IMR-90 (cell line): ENCODE data around the gene KRTAP12-4. TPM values are rescaled to one million over a fixed set of nuclear protein-coding genes. Genes with fewer than 3 reads are reported as not detected.

Experiments
- ATAC-seq: fragments of 200-7000 bp; cut with Tn5 transposase; 2 replicates; pipeline ENCODE4 v1.9.1; 2020; ENCODE audit warnings: low read depth, mild to moderate bottlenecking, moderate library complexity
- BruUV-seq: library from RNA; stranded (reverse); fragments of 400-500 nt; replicated peaks from 2 replicates; lab custom pipeline; 2021; lab: Mats Ljungman, UMichigan
- CTCF ChIA-PET: fragments of 300-600 bp; formaldehyde crosslinking; extraction: SDS; loops from one replicate; lab custom pipeline; 2021; ENCODE audit warnings: antibody characterized with exemption; lab: Yijun Ruan, JAX
- POLR2A ChIA-PET: fragments of 300-600 bp; sonication (Branson Sonifier 250); formaldehyde crosslinking; loops from one replicate; lab custom pipeline; 2022; ENCODE audit warnings: antibody characterized with exemption; ENCODE audit not compliant: unreplicated experiment; lab: Charles Lee
- DNase-seq: peaks from one replicate; pipeline ENCODE4 v3.0.0; 2013
- H2AFZ ChIP-seq: replicated peaks from 2 replicates; pipeline ENCODE3; 2013; ENCODE audit warnings: low read length, mild to moderate bottlenecking; ENCODE audit not compliant: poor library complexity
- H2AK5ac ChIP-seq: 2 replicates; pipeline ENCODE4 v1.6.1; 2013; ENCODE audit warnings: low read depth, low read length, inconsistent platforms
- H2AK9ac ChIP-seq: replicated peaks from 2 replicates; pipeline ENCODE3; 2013; ENCODE audit warnings: mild to moderate bottlenecking, low read depth, low read length, moderate library complexity; ENCODE audit not compliant: poor library complexity
- H2BK120ac ChIP-seq: 2 replicates; pipeline ENCODE4 v1.6.1; 2013; ENCODE audit warnings: low read depth, low read length, inconsistent platforms
- H2BK15ac ChIP-seq: 3 replicates; pipeline ENCODE4 v1.6.1; 2013; ENCODE audit warnings: low read depth, low read length, inconsistent platforms
- H2BK20ac ChIP-seq: 2 replicates; pipeline ENCODE4 v1.6.1; 2013; ENCODE audit warnings: low read depth, mild to moderate bottlenecking, inconsistent platforms, low read length, moderate library complexity
- H2BK5ac ChIP-seq: 2 replicates; pipeline ENCODE4 v1.6.1; 2013; ENCODE audit warnings: mild to moderate bottlenecking, low read depth, low read length, inconsistent platforms; ENCODE audit not compliant: poor library complexity, severe bottlenecking
- H3K14ac ChIP-seq: replicated peaks from 2 replicates; pipeline ENCODE4 v1.6.1; 2013; ENCODE audit warnings: low read depth, low read length, inconsistent platforms
- H3K18ac ChIP-seq: 2 replicates; pipeline ENCODE4 v1.6.1; 2013; ENCODE audit warnings: low read depth, low read length, control low read depth
- H3K23ac ChIP-seq: 2 replicates; pipeline ENCODE4 v1.6.1; 2013; ENCODE audit warnings: low read depth, low read length, inconsistent platforms
- H3K27ac ChIP-seq: 2 replicates; pipeline ENCODE4 v1.5.1; 2013; ENCODE audit warnings: mild to moderate bottlenecking, control low read depth, low read length; ENCODE audit not compliant: insufficient read depth
- H3K27me3 ChIP-seq: 2 replicates; pipeline ENCODE4 v1.6.1; 2013; ENCODE audit warnings: low read length; ENCODE audit not compliant: control insufficient read depth, insufficient read depth
- H3K36me3 ChIP-seq: 2 replicates; pipeline ENCODE4 v1.6.1; 2013; ENCODE audit warnings: low read length, mixed read lengths; ENCODE audit not compliant: control insufficient read depth, insufficient read depth
- H3K4ac ChIP-seq: 2 replicates; pipeline ENCODE4 v1.6.1; 2013; ENCODE audit warnings: low read depth, low read length, inconsistent platforms
- H3K4me1 ChIP-seq: 2 replicates; pipeline ENCODE4 v1.6.1; 2013; ENCODE audit warnings: low read length, mixed read lengths; ENCODE audit not compliant: control insufficient read depth, insufficient read depth
- H3K4me2 ChIP-seq: 2 replicates; pipeline ENCODE4 v1.6.1; 2013; ENCODE audit warnings: low read depth, mild to moderate bottlenecking, control low read depth, low read length, moderate library complexity
- H3K4me3 ChIP-seq: 2 replicates; pipeline ENCODE4 v1.5.1; 2013; ENCODE audit warnings: low read depth, mild to moderate bottlenecking, control low read depth, low read length, moderate library complexity; ENCODE audit not compliant: insufficient read depth
- H3K56ac ChIP-seq: 2 replicates; pipeline ENCODE4 v1.6.1; 2013; ENCODE audit warnings: low read length, inconsistent platforms; ENCODE audit not compliant: insufficient read depth; ENCODE audit errors: extremely low read depth
- H3K79me1 ChIP-seq, 2 experiments: 2 replicates each; pipeline ENCODE4 v1.6.1; 2013; ENCODE audit warnings: low read length in 2 of 2, inconsistent platforms in 1 of 2, low read depth in 1 of 2
- H3K9ac ChIP-seq: 2 replicates; pipeline ENCODE4 v1.6.1; 2013; ENCODE audit warnings: low read depth, low read length, control low read depth
- H3K9me1 ChIP-seq: 2 replicates; pipeline ENCODE4 v1.6.1; 2013; ENCODE audit warnings: low read length, inconsistent platforms; ENCODE audit not compliant: insufficient read depth
- H3K9me3 ChIP-seq: 2 replicates; pipeline ENCODE4 v1.6.1; 2013; ENCODE audit warnings: low read length; ENCODE audit not compliant: control insufficient read depth, insufficient read depth
- H4K20me1 ChIP-seq: 2 replicates; pipeline ENCODE4 v1.6.1; 2013; ENCODE audit warnings: low read length, inconsistent platforms; ENCODE audit not compliant: insufficient read depth
- H4K5ac ChIP-seq: 2 replicates; pipeline ENCODE4 v1.6.1; 2013; ENCODE audit warnings: mild to moderate bottlenecking, low read depth, low read length, control low read depth
- H4K8ac ChIP-seq, 2 experiments: 2 replicates each; pipeline ENCODE4 v1.6.1; 2013; ENCODE audit warnings: low read depth in 2 of 2, low read length in 2 of 2, control low read depth in 1 of 2, inconsistent platforms in 1 of 2
- H4K91ac ChIP-seq: 2 replicates; pipeline ENCODE4 v1.6.1; 2013; ENCODE audit warnings: low read depth, low read length, inconsistent platforms; ENCODE audit not compliant: insufficient read depth
- BHLHE40 ChIP-seq: fragments of 150-350 bp; IDR thresholded peaks from 2 replicates; pipeline ENCODE4 v1.6.1; 2016; ENCODE audit warnings: mild to moderate bottlenecking, low read depth, low read length
- WGBS, 2 experiments: methylation state at CpG; one replicate each; pipeline versions ENCODE4 v1.1.5 to v1.1.7; 2013; ENCODE audit warnings: missing lambda C conversion rate in 2 of 2; ENCODE audit not compliant: insufficient read length in 1 of 2; ENCODE audit errors: extremely low coverage in 2 of 2; 5-methylcytosine and 5-hydroxymethylcytosine counted together
- dilution Hi-C: fragments of 300-500 bp; cut with HindIII; formaldehyde crosslinking; loops from one replicate; pipeline ENCODE4 v1.14.3; 2018; ENCODE audit warnings: low sequenced_read_pairs; ENCODE audit not compliant: unreplicated experiment
- in situ Hi-C: fragments of 300-500 bp; cut with MboI; formaldehyde crosslinking; loops from 3 replicates; pipeline ENCODE4 v1.14.3; 2019; ENCODE audit warnings: low sequenced_read_pairs, inconsistent platforms, mixed read lengths
- intact Hi-C: fragments of 100-400 bp; cut with micrococcal nuclease; formaldehyde crosslinking; loops from 2 replicates; pipeline ENCODE4 v1.10.0; 2022
- polyA plus RNA-seq, 3 experiments: library from polyadenylated mRNA; depleted of rRNA; stranded (reverse); fragments of >200 nt; gene quantifications; 2 replicates each; pipeline ENCODE4 v1.2.3, GENCODE V29; 2012; ENCODE audit warnings: low replicate concordance in 1 of 3
- total RNA-seq: library from RNA; depleted of rRNA; stranded (reverse); fragments of >200 nt; gene quantifications from 2 replicates; pipeline ENCODE4 v1.2.3, GENCODE V29; 2012

Gene KRTAP12-4
- total and polyA plus RNA-seq, 2 of the 4 experiments (the other 2 are of a cell fraction) = not detected

- no peak overlapping the region for H2BK120ac ChIP-seq
- no peaks in the 10 kb centered on the region for H3K4me1 ChIP-seq
- no peak overlapping the region for H4K91ac ChIP-seq
- no peak overlapping the region for H3K18ac ChIP-seq
- dilution Hi-C loops (no loop called here), in situ Hi-C loops (no loop called here), intact Hi-C loops (no loop called here)
- no peak overlapping the region for H2BK15ac ChIP-seq
- 43% methylated on average over 2 of the region's 10 CpGs; no CpG with 5 or more reads in 1 of the 2 experiments for WGBS, 2 experiments
- no peak overlapping the region for H3K23ac ChIP-seq
- POLR2A ChIA-PET = no interaction called here
- DNase-seq (no peak), ATAC-seq (no peak)
- H2AK5ac ChIP-seq = no peak overlapping the region
- H3K56ac ChIP-seq = no peak overlapping the region
- H3K27me3 ChIP-seq = peaks cover 2% of the 10 kb centered on the region; the same call in 1 of the 2 replicates
- no peak overlapping the region for H2AK9ac ChIP-seq
- no TSS peak for BruUV-seq
- no peaks in the 10 kb centered on the region for H3K9me1 ChIP-seq
- H4K20me1 ChIP-seq = no peaks in the 10 kb centered on the region
- no peaks in the 10 kb centered on the region for H3K79me1 ChIP-seq
- no peak overlapping the region for H3K4ac ChIP-seq
- no peak overlapping the region for H3K4me3 ChIP-seq
- H3K9ac ChIP-seq = no peak overlapping the region
- no peak overlapping the region for H2AFZ ChIP-seq
- no peaks in the 10 kb centered on the region for H3K36me3 ChIP-seq
- TF ChIP-seq BHLHE40 = no peak
- no peak overlapping the region for H3K27ac ChIP-seq
- H3K4me2 ChIP-seq = no peak overlapping the region
- H4K5ac ChIP-seq = no peak overlapping the region
- 0 out of 2 replicates have a peak, but pooled peaks cover 1% of the 10 kb centered on the region for H3K9me3 ChIP-seq
- H2BK5ac ChIP-seq = no peak overlapping the region
- CTCF ChIA-PET = no interaction called here
- H2BK20ac ChIP-seq = no peak overlapping the region
- no peak overlapping the region for H4K8ac ChIP-seq
- H3K14ac ChIP-seq = no peak overlapping the region
Observed at GRCh38 chr21:44626262-44626661, 28.2 kb downstream of the KRTAP12-4 start.
